SK-N-SH (cell line): ENCODE measurements around the gene SLC22A23. TPM values are rescaled to one million over a fixed set of nuclear protein-coding genes. Genes with fewer than 3 reads are reported as not detected.

ENCODE experiments used
- CTCF ChIA-PET: fragments of 300-600, 350-600 bp; formaldehyde crosslinking; extraction: SDS; loops from one replicate; lab custom pipeline; 2021; lab: Yijun Ruan, JAX
- POLR2A ChIA-PET: fragments of 350-600 bp; sonication (Branson Sonifier 250); formaldehyde crosslinking; extraction: SDS; loops from one replicate; lab custom pipeline; 2020; ENCODE audit warnings: antibody characterized with exemption, inconsistent platforms; lab: Yijun Ruan, JAX
- DNase-seq: peaks from one replicate; pipeline ENCODE4 v3.0.0; 2012
- H2AFZ ChIP-seq: fragments of 200-600 bp; sonication (generic); 2 replicates; pipeline ENCODE4 v1.8.1; 2016; ENCODE audit warnings: antibody characterized with exemption, mild to moderate bottlenecking, low read depth
- H3F3A ChIP-seq: fragments of 200-600 bp; sonication (generic); replicated peaks from 2 replicates; pipeline ENCODE3; 2016; ENCODE audit warnings: antibody characterized with exemption, mild to moderate bottlenecking; ENCODE audit not compliant: insufficient read depth
- H3K27ac ChIP-seq, 2 experiments: fragments of 200-500 bp in 1 of 2; fragments of 200-600 bp in 1 of 2; sonication (Bioruptor generic) in 1 of 2; sonication (generic), shearing (Covaris generic) in 1 of 2; 2 replicates each; pipeline versions ENCODE4 v1.5.1 to v1.6.1; 2014 to 2016; ENCODE audit warnings: low read depth in 2 of 2, inconsistent platforms in 1 of 2, low read length in 1 of 2, mild to moderate bottlenecking in 1 of 2, mixed read lengths in 1 of 2
- H3K27me3 ChIP-seq: fragments of 200-600 bp; sonication (generic), shearing (Covaris generic); 2 replicates; pipeline ENCODE4 v1.6.1; 2016; ENCODE audit warnings: mixed run types; ENCODE audit not compliant: insufficient read depth
- H3K36me3 ChIP-seq, 2 experiments: fragments of 200-500 bp in 1 of 2; fragments of 200-600 bp in 1 of 2; sonication (Bioruptor generic) in 1 of 2; sonication (generic) in 1 of 2; replicated peaks in 1 of 2; 2 replicates each; pipeline versions ENCODE3 to v1.5.1; 2014 to 2016; ENCODE audit warnings: low read length in 1 of 2, mild to moderate bottlenecking in 1 of 2; ENCODE audit not compliant: insufficient read depth in 2 of 2, control insufficient read depth in 1 of 2
- H3K4me1 ChIP-seq, 2 experiments: fragments of 200-500 bp in 1 of 2; fragments of 200-600 bp in 1 of 2; sonication (Bioruptor generic) in 1 of 2; sonication (generic), shearing (Covaris generic) in 1 of 2; 2 replicates each; pipeline versions ENCODE4 v1.5.1 to v1.6.1; 2014 to 2016; ENCODE audit warnings: low read depth in 1 of 2, low read length in 1 of 2, mixed run types in 1 of 2; ENCODE audit not compliant: insufficient read depth in 2 of 2, control insufficient read depth in 1 of 2
- H3K4me2 ChIP-seq: fragments of 200-600 bp; sonication (generic), shearing (Covaris generic); 2 replicates; pipeline ENCODE4 v1.6.1; 2017; ENCODE audit warnings: mixed run types
- H3K4me3 ChIP-seq, 2 experiments: fragments of 200-500 bp in 1 of 2; fragments of 200-600 bp in 1 of 2; sonication (Bioruptor generic) in 1 of 2; sonication (generic), shearing (Covaris generic) in 1 of 2; 2 replicates each; pipeline versions ENCODE4 v1.5.1 to v1.8.1; 2014 to 2016; ENCODE audit warnings: low read depth in 2 of 2, inconsistent platforms in 1 of 2, low read length in 1 of 2, mild to moderate bottlenecking in 1 of 2, mixed read lengths in 1 of 2, moderate library complexity in 1 of 2
- H3K79me2 ChIP-seq: fragments of 200-600 bp; sonication (generic); 2 replicates; pipeline ENCODE4 v1.8.1; 2017; ENCODE audit warnings: mild to moderate bottlenecking; ENCODE audit not compliant: insufficient read depth
- H3K9ac ChIP-seq: fragments of 200-600 bp; sonication (generic); 2 replicates; pipeline ENCODE4 v1.6.1; 2017; ENCODE audit warnings: mixed run types
- H3K9me2 ChIP-seq: fragments of 200-600 bp; sonication (generic); 2 replicates; pipeline ENCODE4 v1.6.1; 2017; ENCODE audit warnings: mixed run types
- H3K9me3 ChIP-seq: fragments of 200-600 bp; sonication (generic); 2 replicates; pipeline ENCODE4 v1.6.1; 2017; ENCODE audit warnings: mixed run types, mild to moderate bottlenecking, moderate library complexity
- H4K20me1 ChIP-seq: fragments of 200-600 bp; sonication (generic); 2 replicates; pipeline ENCODE4 v1.6.1; 2017; ENCODE audit warnings: mild to moderate bottlenecking, mixed run types; ENCODE audit not compliant: insufficient read depth
- CHD2 ChIP-seq: fragments of 150-350 bp; IDR thresholded peaks from 2 replicates; pipeline ENCODE4 v1.6.1; 2018; ENCODE audit warnings: low read length; ENCODE audit not compliant: partially characterized antibody
- ELF1 ChIP-seq: IDR thresholded peaks from 2 replicates; pipeline ENCODE4 v1.4.0; 2012
- EZH2phosphoT487 ChIP-seq: fragments of 200-600 bp; sonication (generic); IDR thresholded peaks from 2 replicates; pipeline ENCODE4 v1.6.1; 2017; ENCODE audit warnings: low read depth, mixed run types, mild to moderate bottlenecking, antibody characterized with exemption, moderate library complexity, borderline replicate concordance
- FOSL2 ChIP-seq: IDR thresholded peaks from 2 replicates; pipeline ENCODE4 v1.4.0; 2012; ENCODE audit warnings: low read depth, mild to moderate bottlenecking, moderate library complexity, borderline replicate concordance
- FOXM1 ChIP-seq: IDR thresholded peaks from 2 replicates; pipeline ENCODE4 v1.4.0; 2012; ENCODE audit warnings: low read depth, mild to moderate bottlenecking
- GABPA ChIP-seq: IDR thresholded peaks from 2 replicates; pipeline ENCODE4 v1.4.0; 2012; ENCODE audit warnings: low read depth, mild to moderate bottlenecking
- GATA2 ChIP-seq: sonication (generic); formaldehyde crosslinking; IDR thresholded peaks from 2 replicates; pipeline ENCODE4 v1.5.0; 2020; ENCODE audit warnings: mild to moderate bottlenecking, missing genetic modification reagents
- JUND ChIP-seq: IDR thresholded peaks from 2 replicates; pipeline ENCODE4 v1.4.0; 2012
- NFIC ChIP-seq: IDR thresholded peaks from 2 replicates; pipeline ENCODE4 v1.4.0; 2012; ENCODE audit warnings: borderline replicate concordance
- NRF1 ChIP-seq: IDR thresholded peaks from 2 replicates; pipeline ENCODE4 v1.6.1; 2012; ENCODE audit warnings: low read depth, mild to moderate bottlenecking, low read length
- RFX5 ChIP-seq: IDR thresholded peaks from 2 replicates; pipeline ENCODE4 v1.6.1; 2012; ENCODE audit warnings: mild to moderate bottlenecking, improper control_type of control experiment, low read length
- SIN3A ChIP-seq: IDR thresholded peaks from 2 replicates; pipeline ENCODE4 v1.6.1; 2012; ENCODE audit warnings: low read depth, mild to moderate bottlenecking, low read length, moderate library complexity, borderline replicate concordance
- TAF1 ChIP-seq: IDR thresholded peaks from 2 replicates; pipeline ENCODE4 v1.6.1; 2012; ENCODE audit warnings: low read depth, mild to moderate bottlenecking, low read length, moderate library complexity, borderline replicate concordance
- TCF12 ChIP-seq: IDR thresholded peaks from 2 replicates; pipeline ENCODE4 v1.4.0; 2012
- TEAD4 ChIP-seq: IDR thresholded peaks from 2 replicates; pipeline ENCODE4 v1.4.0; 2012; ENCODE audit warnings: mild to moderate bottlenecking, borderline replicate concordance; ENCODE audit not compliant: insufficient read depth
- YY1 ChIP-seq: IDR thresholded peaks from 2 replicates; pipeline ENCODE4 v1.4.0; 2012; ENCODE audit warnings: low read depth, mild to moderate bottlenecking
- WGBS: methylation state at CpG from one replicate; pipeline ENCODE4 v1.1.6; 2017; ENCODE audit warnings: low lambda C conversion rate; 5-methylcytosine and 5-hydroxymethylcytosine counted together
- polyA plus RNA-seq, 3 experiments: library from polyadenylated mRNA; depleted of rRNA; stranded (reverse); fragments of >200 nt; gene quantifications; 2 replicates each; pipeline ENCODE4 v1.2.3, GENCODE V29; 2012
- TF ChIP-seq, protein P1 (sequence below): fragments of 200-600 bp; sonication (generic); IDR thresholded peaks from 2 replicates; pipeline ENCODE4 v1.6.1; 2017; ENCODE audit warnings: antibody characterized with exemption, mild to moderate bottlenecking, moderate library complexity
- TF ChIP-seq, protein P2 (sequence below): IDR thresholded peaks from 2 replicates; pipeline ENCODE4 v1.4.0; 2012; ENCODE audit warnings: low read depth, borderline replicate concordance
- TF ChIP-seq, protein P3 (sequence below): IDR thresholded peaks from 2 replicates; pipeline ENCODE4 v1.6.1; 2012; ENCODE audit warnings: mild to moderate bottlenecking, low read depth, low read length, moderate library complexity

SLC22A23 gene
- polyA plus RNA-seq, 1 of the 3 experiments (the other 2 are of a cell fraction): not detected

DNA sequence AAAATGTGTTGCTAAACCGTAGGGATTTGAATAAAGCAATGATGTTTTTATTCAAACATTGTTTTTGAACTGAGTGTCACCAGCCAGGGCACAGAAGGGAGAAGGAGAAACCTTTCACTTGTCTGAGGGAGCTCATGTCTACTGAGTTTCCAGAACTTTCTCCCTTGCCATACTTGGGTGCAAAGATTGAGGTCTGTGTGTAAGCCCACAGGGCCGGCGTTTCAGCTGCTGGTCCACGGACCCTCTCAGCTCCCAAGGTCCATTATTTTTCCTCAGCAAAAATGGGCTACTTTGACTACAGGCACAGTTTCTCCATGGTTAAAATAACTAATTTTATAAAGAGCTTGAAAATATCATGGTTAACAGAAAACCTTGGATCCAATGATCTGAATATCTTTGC, 165.5 kb downstream of the SLC22A23 start:
- no peaks in the 10 kb centered on the region for H3K36me3 ChIP-seq
- no peak overlapping the region for H3K9ac ChIP-seq
- no peaks in the 10 kb centered on the region for H3K9me2 ChIP-seq
- 83% methylated on average over 4 of the region's 4 CpGs for WGBS
- no peak overlapping the region for H2AFZ ChIP-seq
- ChIA-PET CTCF (interaction anchor here (1.6 to 3.4 kb wide), 3 partner anchors 12 to 444 kb away, joined by 4 to 19 read pairs (median 17); no protein-coding TSS in a partner anchor), POLR2A (no interaction called here)
- H3K4me1 ChIP-seq: peaks cover 0 to 11% of the 10 kb centered on the region in 2 experiments; a peak in 1 of 4 replicates
- no peaks in the 10 kb centered on the region; the same call in 1 of the 2 replicates for H3K27me3 ChIP-seq
- H3K4me2 ChIP-seq: no peak overlapping the region
- H3K27ac ChIP-seq: no peak overlapping the region
- no peak for DNase-seq
- no peaks in the 10 kb centered on the region for H4K20me1 ChIP-seq
- H3K9me3 ChIP-seq: no peaks in the 10 kb centered on the region
- H3K4me3 ChIP-seq: no peak overlapping the region
- no peaks in the 10 kb centered on the region for H3K79me2 ChIP-seq
- TF ChIP-seq NFIC (no peak), YY1 (no peak), JUND (no peak), TCF12 (no peak), TEAD4 (no peak), SIN3A (no peak), FOSL2 (no peak), NRF1 (no peak), GABPA (no peak), FOXM1 (no peak), EZH2phosphoT487 (no peak), ELF1 (no peak), CHD2 (no peak), GATA2 (CRISPR knock-in tag) (no peak), RFX5 (no peak), TAF1 (no peak)
- TF ChIP-seq, protein P1, sequence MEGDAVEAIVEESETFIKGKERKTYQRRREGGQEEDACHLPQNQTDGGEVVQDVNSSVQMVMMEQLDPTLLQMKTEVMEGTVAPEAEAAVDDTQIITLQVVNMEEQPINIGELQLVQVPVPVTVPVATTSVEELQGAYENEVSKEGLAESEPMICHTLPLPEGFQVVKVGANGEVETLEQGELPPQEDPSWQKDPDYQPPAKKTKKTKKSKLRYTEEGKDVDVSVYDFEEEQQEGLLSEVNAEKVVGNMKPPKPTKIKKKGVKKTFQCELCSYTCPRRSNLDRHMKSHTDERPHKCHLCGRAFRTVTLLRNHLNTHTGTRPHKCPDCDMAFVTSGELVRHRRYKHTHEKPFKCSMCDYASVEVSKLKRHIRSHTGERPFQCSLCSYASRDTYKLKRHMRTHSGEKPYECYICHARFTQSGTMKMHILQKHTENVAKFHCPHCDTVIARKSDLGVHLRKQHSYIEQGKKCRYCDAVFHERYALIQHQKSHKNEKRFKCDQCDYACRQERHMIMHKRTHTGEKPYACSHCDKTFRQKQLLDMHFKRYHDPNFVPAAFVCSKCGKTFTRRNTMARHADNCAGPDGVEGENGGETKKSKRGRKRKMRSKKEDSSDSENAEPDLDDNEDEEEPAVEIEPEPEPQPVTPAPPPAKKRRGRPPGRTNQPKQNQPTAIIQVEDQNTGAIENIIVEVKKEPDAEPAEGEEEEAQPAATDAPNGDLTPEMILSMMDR: no peak
- TF ChIP-seq, protein P2, sequence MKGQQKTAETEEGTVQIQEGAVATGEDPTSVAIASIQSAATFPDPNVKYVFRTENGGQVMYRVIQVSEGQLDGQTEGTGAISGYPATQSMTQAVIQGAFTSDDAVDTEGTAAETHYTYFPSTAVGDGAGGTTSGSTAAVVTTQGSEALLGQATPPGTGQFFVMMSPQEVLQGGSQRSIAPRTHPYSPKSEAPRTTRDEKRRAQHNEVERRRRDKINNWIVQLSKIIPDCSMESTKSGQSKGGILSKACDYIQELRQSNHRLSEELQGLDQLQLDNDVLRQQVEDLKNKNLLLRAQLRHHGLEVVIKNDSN: no peak
- TF ChIP-seq, protein P3, sequence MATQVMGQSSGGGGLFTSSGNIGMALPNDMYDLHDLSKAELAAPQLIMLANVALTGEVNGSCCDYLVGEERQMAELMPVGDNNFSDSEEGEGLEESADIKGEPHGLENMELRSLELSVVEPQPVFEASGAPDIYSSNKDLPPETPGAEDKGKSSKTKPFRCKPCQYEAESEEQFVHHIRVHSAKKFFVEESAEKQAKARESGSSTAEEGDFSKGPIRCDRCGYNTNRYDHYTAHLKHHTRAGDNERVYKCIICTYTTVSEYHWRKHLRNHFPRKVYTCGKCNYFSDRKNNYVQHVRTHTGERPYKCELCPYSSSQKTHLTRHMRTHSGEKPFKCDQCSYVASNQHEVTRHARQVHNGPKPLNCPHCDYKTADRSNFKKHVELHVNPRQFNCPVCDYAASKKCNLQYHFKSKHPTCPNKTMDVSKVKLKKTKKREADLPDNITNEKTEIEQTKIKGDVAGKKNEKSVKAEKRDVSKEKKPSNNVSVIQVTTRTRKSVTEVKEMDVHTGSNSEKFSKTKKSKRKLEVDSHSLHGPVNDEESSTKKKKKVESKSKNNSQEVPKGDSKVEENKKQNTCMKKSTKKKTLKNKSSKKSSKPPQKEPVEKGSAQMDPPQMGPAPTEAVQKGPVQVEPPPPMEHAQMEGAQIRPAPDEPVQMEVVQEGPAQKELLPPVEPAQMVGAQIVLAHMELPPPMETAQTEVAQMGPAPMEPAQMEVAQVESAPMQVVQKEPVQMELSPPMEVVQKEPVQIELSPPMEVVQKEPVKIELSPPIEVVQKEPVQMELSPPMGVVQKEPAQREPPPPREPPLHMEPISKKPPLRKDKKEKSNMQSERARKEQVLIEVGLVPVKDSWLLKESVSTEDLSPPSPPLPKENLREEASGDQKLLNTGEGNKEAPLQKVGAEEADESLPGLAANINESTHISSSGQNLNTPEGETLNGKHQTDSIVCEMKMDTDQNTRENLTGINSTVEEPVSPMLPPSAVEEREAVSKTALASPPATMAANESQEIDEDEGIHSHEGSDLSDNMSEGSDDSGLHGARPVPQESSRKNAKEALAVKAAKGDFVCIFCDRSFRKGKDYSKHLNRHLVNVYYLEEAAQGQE: no peak
- no peaks in the 10 kb centered on the region for H3F3A ChIP-seq
